Neural progenitor cell (in vitro differentiated cells): ENCODE results near the gene COTL1.

Source experiments
- CTCF ChIP-seq: fragments of 200-600 bp; sonication (generic); IDR thresholded peaks from 2 replicates; pipeline ENCODE4 v1.5.1; 2017; ENCODE audit warnings: antibody characterized with exemption, mild to moderate bottlenecking
- EZH2 ChIP-seq: fragments of 200-600 bp; sonication (generic); IDR thresholded peaks from 2 replicates; pipeline ENCODE4 v1.6.1; 2017; ENCODE audit warnings: antibody characterized with exemption, mild to moderate bottlenecking, moderate library complexity
- EZH2phosphoT487 ChIP-seq: fragments of 200-600 bp; sonication (generic); IDR thresholded peaks from 2 replicates; pipeline ENCODE4 v1.6.1; 2017; ENCODE audit warnings: antibody characterized with exemption

DNA sequence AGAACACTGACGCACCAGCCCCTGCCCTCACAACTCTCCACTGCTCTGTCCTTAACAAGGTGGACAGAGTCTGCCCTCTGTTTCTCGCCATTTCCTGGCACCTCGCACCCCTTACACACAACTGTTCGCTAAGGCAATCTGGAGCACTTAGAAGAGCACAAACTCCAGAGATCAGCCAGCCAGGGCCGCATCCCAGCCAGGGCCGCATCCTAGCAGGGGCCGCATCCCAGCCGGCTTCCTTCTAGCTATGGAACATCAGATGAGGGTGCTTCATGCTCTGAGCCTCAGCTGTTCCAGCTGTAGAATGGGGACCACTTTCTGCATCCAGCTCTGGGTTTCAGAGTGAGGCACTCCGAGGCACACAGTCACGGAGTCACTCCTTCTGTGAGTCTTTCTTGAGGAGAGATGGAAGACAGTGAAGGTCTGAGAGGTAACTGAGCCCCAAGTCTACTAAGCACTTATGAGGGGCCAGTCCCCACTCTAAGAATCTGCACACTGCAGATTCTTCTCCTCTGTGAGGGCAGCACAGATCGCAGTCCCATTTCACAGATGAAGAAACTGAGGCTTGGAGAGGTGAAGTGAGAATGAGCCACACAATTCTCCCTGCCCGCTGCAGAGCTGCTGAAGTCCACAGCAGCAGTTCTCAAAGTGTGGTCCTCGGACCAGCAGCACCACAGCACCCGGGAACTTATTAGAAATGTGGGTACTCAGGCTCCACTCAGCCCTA is 20.9 kb downstream of the COTL1 start:
- TF ChIP-seq CTCF (no peak), EZH2 (no peak), EZH2phosphoT487 (no peak)
